HG02884 (cell line): ENCODE data around the gene CNOT3.

ENCODE experiments used
- ATAC-seq: cut with Tn5 transposase; IDR thresholded peaks from one replicate; pipeline ENCODE4 v1.9.1; 2021; ENCODE audit warnings: mild to moderate bottlenecking, moderate library complexity; ENCODE audit not compliant: unreplicated experiment

CNOT3 gene

GRCh38 chr19:54147676-54148075 is 10.1 kb downstream of the CNOT3 start:
- no peak for ATAC-seq

GRCh38 chr19:54148158-54148557 is 10.6 kb downstream of the CNOT3 start:
- no peak for ATAC-seq

- no peak for ATAC-seq
These were observed 11.7 kb downstream of the CNOT3 start for GRCh38 chr19:54149021-54149812.

GRCh38 chr19:54151362-54152035 is 13.9 kb downstream of the CNOT3 start:
- no peak for ATAC-seq

- ATAC-seq = no peak
These were observed 14.7 kb downstream of the CNOT3 start for GRCh38 chr19:54152267-54152666.

GRCh38 chr19:54152878-54153524 is 15.4 kb downstream of the CNOT3 start:
- no peak for ATAC-seq

- no peak for ATAC-seq
These were observed 16.3 kb downstream of the CNOT3 start for GRCh38 chr19:54153731-54154326.

GRCh38 chr19:54154603-54155345 is 17.2 kb downstream of the CNOT3 start:
- ATAC-seq = no peak

- no peak for ATAC-seq
These were observed 18.1 kb downstream of the CNOT3 start for GRCh38 chr19:54155694-54156093.

GRCh38 chr19:54156490-54156889 is 18.9 kb downstream of the CNOT3 start:
- no peak for ATAC-seq

- no peak for ATAC-seq
These were observed 19.4 kb downstream of the CNOT3 start for GRCh38 chr19:54156953-54157352.

GRCh38 chr19:54158812-54159351 is 21.3 kb downstream of the CNOT3 start:
- no peak for ATAC-seq

- ATAC-seq = peak; percentile 83
These were observed 22.0 kb downstream of the CNOT3 start, which contains the start of gene LENG1 for GRCh38 chr19:54159352-54160181. Gene LENG1, minus strand, starts transcription at chr19:54159721. Its CDS starts 26 bp downstream, at chr19:54159695.

- no peak for ATAC-seq
These were observed 22.7 kb downstream of the CNOT3 start for GRCh38 chr19:54160182-54160811.

GRCh38 chr19:54160854-54161253 is 23.3 kb downstream of the CNOT3 start:
- no peak for ATAC-seq

- ATAC-seq = no peak
These were observed 24.8 kb downstream of the CNOT3 start for GRCh38 chr19:54162241-54162805.

GRCh38 chr19:54162884-54163283 is 25.3 kb downstream of the CNOT3 start:
- no peak for ATAC-seq

- ATAC-seq = no peak
These were observed 27.0 kb downstream of the CNOT3 start for GRCh38 chr19:54164369-54165068.
